GM12873 (cell line): ENCODE data around the gene SCP2.

Experiments
- CTCF ChIP-seq: IDR thresholded peaks from 2 replicates; pipeline ENCODE4 v1.5.1; 2012; ENCODE audit warnings: low read depth, mild to moderate bottlenecking, moderate library complexity, low read length, control low read depth; ENCODE audit not compliant: insufficient read depth; ENCODE audit errors: missing control alignments

Gene SCP2

GRCh38 chr1:53031732-53032131 is 104.7 kb downstream of the SCP2 start:
- no peak for TF ChIP-seq CTCF

- no peak for TF ChIP-seq CTCF
These were observed 110.1 kb downstream of the SCP2 start for GRCh38 chr1:53037159-53037558.

GRCh38 chr1:53038566-53038965 is 111.5 kb downstream of the SCP2 start:
- TF ChIP-seq CTCF: no peak

- TF ChIP-seq CTCF: no peak
These were observed 116.2 kb downstream of the SCP2 start for GRCh38 chr1:53043271-53043670.

GRCh38 chr1:53044926-53045325 is 117.8 kb downstream of the SCP2 start:
- no peak for TF ChIP-seq CTCF

- no peak for TF ChIP-seq CTCF
These were observed 119.9 kb downstream of the SCP2 start for GRCh38 chr1:53046930-53047329.

GRCh38 chr1:53047737-53048736 is 121.0 kb downstream of the SCP2 start:
- TF ChIP-seq CTCF: no peak
